ENCODE results near the gene HSPBP1. TPM values are rescaled to one million over a fixed set of nuclear protein-coding genes. Genes with fewer than 3 reads are reported as not detected.

The HSPBP1 gene
- polyA plus RNA-seq, 3 donors, result 36.4 to 49.5 (median 42.5) TPM

GRCh38 chr19:55309448-55309847, 29.5 kb upstream of the HSPBP1 start:
- no peak for DNase-seq

- DNase-seq, result no peak
Observed at GRCh38 chr19:55308281-55308680, 28.4 kb upstream of the HSPBP1 start.

- no peak for DNase-seq
Observed at GRCh38 chr19:55306712-55307111, 26.8 kb upstream of the HSPBP1 start.

- no peak for DNase-seq
Observed at GRCh38 chr19:55305983-55306562, 26.2 kb upstream of the HSPBP1 start.

- no peak for DNase-seq
Observed at GRCh38 chr19:55305491-55305890, 25.6 kb upstream of the HSPBP1 start.

GRCh38 chr19:55304980-55305379, 25.1 kb upstream of the HSPBP1 start:
- DNase-seq, result no peak

GRCh38 chr19:55304279-55304978, 24.5 kb upstream of the HSPBP1 start:
- no peak for DNase-seq

- no peak for DNase-seq
Observed at GRCh38 chr19:55303477-55303876, 23.6 kb upstream of the HSPBP1 start.

GRCh38 chr19:55302318-55302703, 22.4 kb upstream of the HSPBP1 start:
- no peak for DNase-seq

GRCh38 chr19:55301459-55302317, 21.8 kb upstream of the HSPBP1 start:
- peak; percentile 80 for DNase-seq

GRCh38 chr19:55300886-55301458, 21.1 kb upstream of the HSPBP1 start:
- DNase-seq, result no peak

GRCh38 chr19:55299991-55300390, 20.1 kb upstream of the HSPBP1 start:
- DNase-seq, result no peak

GRCh38 chr19:55297267-55297666, 17.4 kb upstream of the HSPBP1 start:
- DNase-seq, result no peak

GRCh38 chr19:55289117-55289796, 9.3 kb upstream of the HSPBP1 start:
- no peak for DNase-seq

GRCh38 chr19:55287361-55288079, 7.6 kb upstream of the HSPBP1 start:
- DNase-seq, result no peak

- no peak for DNase-seq
Observed at GRCh38 chr19:55285229-55285890, 5.5 kb upstream of the HSPBP1 start.

- no peak for DNase-seq
Observed at GRCh38 chr19:55284405-55285058, 4.6 kb upstream of the HSPBP1 start.

- peak; percentile 76 for DNase-seq
Observed at GRCh38 chr19:55283548-55284377, 3.9 kb upstream of the HSPBP1 start, which contains the start of gene BRSK1. BRSK1 (plus strand) TSS chr19:55283997; CDS start chr19:55284443, 446 bp downstream.

GRCh38 chr19:55279340-55279739, 570 bp downstream of the HSPBP1 start:
- no peak for DNase-seq
